K562 (cell line): Measurements from ENCODE around the gene ZNF268. TPM values are rescaled to one million over a fixed set of nuclear protein-coding genes. Genes with fewer than 3 reads are reported as not detected.

Experiments
- AFF4 ChIP-seq: sonication (generic); formaldehyde crosslinking; IDR thresholded peaks from 2 replicates; pipeline ENCODE4 v1.8.0; 2023; ENCODE audit warnings: mild to moderate bottlenecking, missing genetic modification reagents
- CBFA2T2 ChIP-seq: fragments of 450-650 bp; conservative IDR thresholded peaks from 2 replicates; pipeline ENCODE4 v1.6.1; 2017; ENCODE audit warnings: mild to moderate bottlenecking
- CEBPZ ChIP-seq: fragments of 150-350 bp; IDR thresholded peaks from 2 replicates; pipeline ENCODE4 v1.6.1; 2014; ENCODE audit warnings: low read depth, mild to moderate bottlenecking, low read length, borderline replicate concordance
- DIDO1 ChIP-seq: fragments of 450-650 bp; IDR thresholded peaks from 2 replicates; pipeline ENCODE4 v1.6.1; 2016; ENCODE audit warnings: low read depth, missing biosample characterization, missing genetic modification characterization
- IFI16 ChIP-seq: fragments of 250-450 bp; sonication (Bioruptor Pico); IDR thresholded peaks from 2 replicates; pipeline ENCODE4 v2.1.2; 2022; ENCODE audit warnings: mild to moderate bottlenecking, inconsistent platforms
- KDM5B ChIP-seq: fragments of 200-600 bp; sonication (generic); IDR thresholded peaks from 2 replicates; pipeline ENCODE4 v1.6.1; 2012; ENCODE audit warnings: low read depth, mild to moderate bottlenecking, moderate library complexity, low read length, control low read depth, inconsistent platforms; ENCODE audit not compliant: insufficient replicate concordance
- NFE2L1 ChIP-seq: fragments of 450-650 bp; IDR thresholded peaks from 2 replicates; pipeline ENCODE4 v1.6.1; 2016; ENCODE audit warnings: missing genetic modification characterization, low read depth, mild to moderate bottlenecking, missing compliant biosample characterization, moderate library complexity, borderline replicate concordance
- POLR2A ChIP-seq: fragments of 450-650 bp; conservative IDR thresholded peaks from 2 replicates; pipeline ENCODE4 v1.6.1; 2016
- RAD51 ChIP-seq: fragments of 450-650 bp; IDR thresholded peaks from 2 replicates; pipeline ENCODE4 v1.7.1; 2016; ENCODE audit warnings: low read depth, mild to moderate bottlenecking, borderline replicate concordance
- SAFB2 ChIP-seq: fragments of 200-400 bp; formaldehyde crosslinking; IDR thresholded peaks from 2 replicates; pipeline ENCODE4 v1.6.1; 2018; ENCODE audit warnings: borderline replicate concordance, low read length, low read depth, moderate library complexity; ENCODE audit not compliant: severe bottlenecking
- SUPT5H ChIP-seq: fragments of 450-650 bp; IDR thresholded peaks from 2 replicates; pipeline ENCODE4 v1.6.1; 2016
- TAF7 ChIP-seq: fragments of 450-650 bp; IDR thresholded peaks from 2 replicates; pipeline ENCODE4 v1.6.1; 2016; ENCODE audit warnings: missing genetic modification characterization, missing compliant biosample characterization
- THAP7 ChIP-seq: fragments of 250-450 bp; sonication (Bioruptor Pico); IDR thresholded peaks from 2 replicates; pipeline ENCODE4 v1.5.0; 2021
- ZC3H11A ChIP-seq: IDR thresholded peaks from 2 replicates; pipeline ENCODE4 v1.6.1; 2012; ENCODE audit warnings: low read depth, low read length, improper control_type of control experiment
- ZFP36 ChIP-seq: fragments of 150-350 bp; IDR thresholded peaks from 2 replicates; pipeline ENCODE4 v1.6.1; 2018; ENCODE audit warnings: low read length, low read depth; ENCODE audit not compliant: partially characterized antibody
- ZNF280A ChIP-seq: fragments of 450-650 bp; IDR thresholded peaks from 2 replicates; pipeline ENCODE4 v1.6.1; 2018; ENCODE audit warnings: mild to moderate bottlenecking, low read depth; ENCODE audit not compliant: partially characterized antibody
- polyA plus RNA-seq, 8 experiments: library from polyadenylated mRNA; depleted of rRNA in 4 of 8; stranded (reverse) in 5 of 8; unstranded in 3 of 8; fragments of >200 nt; fragmentation: Nextera tagmentation in 2 of 8; fragmentation: Illumina TruSeq in 1 of 8; extraction: Ambion mirVana in 2 of 8; extraction: Trizol in 1 of 8; gene quantifications; 2 replicates each; pipeline versions ENCODE4 v1.2.1 to v1.2.3, GENCODE V29; 2011 to 2014; ENCODE audit warnings: inconsistent platforms in 1 of 8, missing spikeins in 1 of 8
- total RNA-seq, 7 experiments: library from RNA; depleted of rRNA in 6 of 7; stranded (reverse); fragments of >200 nt in 6 of 7; fragmentation: Illumina TruSeq in 2 of 7; extraction: Trizol in 2 of 7; gene quantifications; 2 replicates each; pipeline versions ENCODE4 v1.2.1 to v1.2.3, GENCODE V29; 2011 to 2021; ENCODE audit warnings: low replicate concordance in 1 of 7

ZNF268 gene
- total and polyA plus RNA-seq, 9 of the 15 experiments (the other 6 are each of a cell fraction or from before 2014, with no cell fraction given) = 4.8 to 12.0 (median 7.7) TPM

- TF ChIP-seq AFF4 (CRISPR knock-in tag) = no peak
- TF ChIP-seq ZC3H11A = no peak
- TF ChIP-seq DIDO1 (tag) = peak; percentile 98
- TF ChIP-seq CBFA2T2 = no peak
- peak; percentile 87 for TF ChIP-seq SUPT5H
- no peak for TF ChIP-seq RAD51
- no peak for TF ChIP-seq IFI16 (CRISPR knock-in tag)
- no peak for TF ChIP-seq ZNF280A
- no peak for TF ChIP-seq ZFP36
- TF ChIP-seq THAP7 (CRISPR knock-in tag) = no peak
- no peak for TF ChIP-seq CEBPZ
- peak; percentile 78 for TF ChIP-seq KDM5B
- TF ChIP-seq TAF7 (tag) = peak; percentile 81
- no peak for TF ChIP-seq SAFB2
- no peak for TF ChIP-seq NFE2L1 (tag)
- peak; percentile 84 for TF ChIP-seq POLR2A
These were observed at the start of gene ZNF268 (continued) for GRCh38 chr12:133181238-133181959.
